ENCODE results near the gene TBCC.

Gene TBCC

GRCh38 chr6:42754759-42755158 is 8.9 kb upstream of the TBCC start:
- no peak overlapping the region for H3K27ac ChIP-seq (ENCODE audit: insufficient read depth, low read depth, low read length, poor library complexity, severe bottlenecking)
- H3K36me3 ChIP-seq (ENCODE audit: control insufficient read depth, insufficient read depth, low read length) = no peaks in the 10 kb centered on the region
- peaks cover 7% of the 10 kb centered on the region for H3K4me1 ChIP-seq (ENCODE audit: control insufficient read depth, insufficient read depth, low read length)
- H3K27me3 ChIP-seq (ENCODE audit: control insufficient read depth, insufficient read depth, low read length, poor library complexity, severe bottlenecking) = no peaks in the 10 kb centered on the region
- H3K9me3 ChIP-seq (ENCODE audit: control insufficient read depth, low read length) = no peaks in the 10 kb centered on the region
- 82 to 83% methylated on average over 5 of the region's 5 CpGs for WGBS, 2 experiments
- no peak overlapping the region for H3K4me3 ChIP-seq (ENCODE audit: insufficient read depth, low read depth, low read length)

- H3K27ac ChIP-seq (ENCODE audit: insufficient read depth, low read depth, low read length, poor library complexity, severe bottlenecking) = no peak overlapping the region
- H3K4me3 ChIP-seq (ENCODE audit: insufficient read depth, low read depth, low read length) = no peak overlapping the region
- no peaks in the 10 kb centered on the region for H3K4me1 ChIP-seq (ENCODE audit: control insufficient read depth, insufficient read depth, low read length)
- no peaks in the 10 kb centered on the region for H3K36me3 ChIP-seq (ENCODE audit: control insufficient read depth, insufficient read depth, low read length)
- H3K27me3 ChIP-seq (ENCODE audit: control insufficient read depth, insufficient read depth, low read length, poor library complexity, severe bottlenecking) = no peaks in the 10 kb centered on the region
- H3K9me3 ChIP-seq (ENCODE audit: control insufficient read depth, low read length) = no peaks in the 10 kb centered on the region
- WGBS, 2 experiments = 91 to 93% methylated on average over 3 of the region's 3 CpGs
These were observed 5.2 kb upstream of the TBCC start for GRCh38 chr6:42751055-42751454.

GRCh38 chr6:42748203-42748898 is 2.4 kb upstream of the TBCC start:
- peaks cover 10% of the 10 kb centered on the region for H3K4me1 ChIP-seq (ENCODE audit: control insufficient read depth, insufficient read depth, low read length)
- H3K27me3 ChIP-seq (ENCODE audit: control insufficient read depth, insufficient read depth, low read length, poor library complexity, severe bottlenecking) = no peaks in the 10 kb centered on the region
- no peaks in the 10 kb centered on the region for H3K36me3 ChIP-seq (ENCODE audit: control insufficient read depth, insufficient read depth, low read length)
- H3K9me3 ChIP-seq (ENCODE audit: control insufficient read depth, low read length) = no peaks in the 10 kb centered on the region
- no peak overlapping the region for H3K4me3 ChIP-seq (ENCODE audit: insufficient read depth, low read depth, low read length)
- H3K27ac ChIP-seq (ENCODE audit: insufficient read depth, low read depth, low read length, poor library complexity, severe bottlenecking) = no peak overlapping the region
- 81 to 83% methylated on average over 8 of the region's 8 CpGs for WGBS, 2 experiments

GRCh38 chr6:42746463-42747391 is 824 bp upstream of the TBCC start:
- peaks cover 10% of the 10 kb centered on the region for H3K4me1 ChIP-seq (ENCODE audit: control insufficient read depth, insufficient read depth, low read length)
- H3K36me3 ChIP-seq (ENCODE audit: control insufficient read depth, insufficient read depth, low read length) = no peaks in the 10 kb centered on the region
- no peaks in the 10 kb centered on the region for H3K9me3 ChIP-seq (ENCODE audit: control insufficient read depth, low read length)
- H3K27me3 ChIP-seq (ENCODE audit: control insufficient read depth, insufficient read depth, low read length, poor library complexity, severe bottlenecking) = no peaks in the 10 kb centered on the region
- WGBS, 2 experiments = 0 to 1% methylated on average over 53 to 55 of the region's 55 CpGs
- H3K4me3 ChIP-seq (ENCODE audit: insufficient read depth, low read depth, low read length) = peak overlapping the region; percentile 70
- H3K27ac ChIP-seq (ENCODE audit: insufficient read depth, low read depth, low read length, poor library complexity, severe bottlenecking) = peak overlapping the region; percentile 98

GRCh38 chr6:42745083-42745639 is 742 bp downstream of the TBCC start:
- Histone ChIP-seq H3K27me3 (ENCODE audit: control insufficient read depth, insufficient read depth, low read length, poor library complexity, severe bottlenecking) (no peaks in the 10 kb centered on the region), H3K36me3 (ENCODE audit: control insufficient read depth, insufficient read depth, low read length) (no peaks in the 10 kb centered on the region), H3K4me1 (ENCODE audit: control insufficient read depth, insufficient read depth, low read length) (peaks cover 10% of the 10 kb centered on the region), H3K27ac (ENCODE audit: insufficient read depth, low read depth, low read length, poor library complexity, severe bottlenecking) (no peak overlapping the region), H3K4me3 (ENCODE audit: insufficient read depth, low read depth, low read length) (peak overlapping the region; percentile 100), H3K9me3 (ENCODE audit: control insufficient read depth, low read length) (no peaks in the 10 kb centered on the region)
- 5 to 6% methylated on average over 29 of the region's 29 CpGs for WGBS, 2 experiments

GRCh38 chr6:42744351-42744893 is 1.5 kb downstream of the TBCC start:
- Histone ChIP-seq H3K36me3 (ENCODE audit: control insufficient read depth, insufficient read depth, low read length) (no peaks in the 10 kb centered on the region), H3K27me3 (ENCODE audit: control insufficient read depth, insufficient read depth, low read length, poor library complexity, severe bottlenecking) (no peaks in the 10 kb centered on the region), H3K4me3 (ENCODE audit: insufficient read depth, low read depth, low read length) (peak overlapping the region; percentile 100), H3K9me3 (ENCODE audit: control insufficient read depth, low read length) (no peaks in the 10 kb centered on the region), H3K4me1 (ENCODE audit: control insufficient read depth, insufficient read depth, low read length) (peaks cover 10% of the 10 kb centered on the region), H3K27ac (ENCODE audit: insufficient read depth, low read depth, low read length, poor library complexity, severe bottlenecking) (no peak overlapping the region)
- WGBS, 2 experiments = 82% methylated on average over 21 of the region's 21 CpGs

- H3K4me1 ChIP-seq (ENCODE audit: control insufficient read depth, insufficient read depth, low read length) = peaks cover 10% of the 10 kb centered on the region
- H3K36me3 ChIP-seq (ENCODE audit: control insufficient read depth, insufficient read depth, low read length) = no peaks in the 10 kb centered on the region
- H3K27me3 ChIP-seq (ENCODE audit: control insufficient read depth, insufficient read depth, low read length, poor library complexity, severe bottlenecking) = no peaks in the 10 kb centered on the region
- no peak overlapping the region for H3K4me3 ChIP-seq (ENCODE audit: insufficient read depth, low read depth, low read length)
- WGBS, 2 experiments = 88% methylated on average over 5 of the region's 5 CpGs
- H3K9me3 ChIP-seq (ENCODE audit: control insufficient read depth, low read length) = no peaks in the 10 kb centered on the region
- H3K27ac ChIP-seq (ENCODE audit: insufficient read depth, low read depth, low read length, poor library complexity, severe bottlenecking) = no peak overlapping the region
These were observed 3.6 kb downstream of the TBCC start for GRCh38 chr6:42742116-42742894.

- Histone ChIP-seq H3K4me3 (ENCODE audit: insufficient read depth, low read depth, low read length) (no peak overlapping the region), H3K4me1 (ENCODE audit: control insufficient read depth, insufficient read depth, low read length) (peaks cover 10% of the 10 kb centered on the region), H3K36me3 (ENCODE audit: control insufficient read depth, insufficient read depth, low read length) (no peaks in the 10 kb centered on the region), H3K27ac (ENCODE audit: insufficient read depth, low read depth, low read length, poor library complexity, severe bottlenecking) (no peak overlapping the region), H3K27me3 (ENCODE audit: control insufficient read depth, insufficient read depth, low read length, poor library complexity, severe bottlenecking) (no peaks in the 10 kb centered on the region), H3K9me3 (ENCODE audit: control insufficient read depth, low read length) (no peaks in the 10 kb centered on the region)
- WGBS, 2 experiments = 89 to 91% methylated on average over 3 of the region's 3 CpGs
These were observed 5.2 kb downstream of the TBCC start for GRCh38 chr6:42740725-42741124.

- Histone ChIP-seq H3K4me3 (ENCODE audit: insufficient read depth, low read depth, low read length) (no peak overlapping the region), H3K27ac (ENCODE audit: insufficient read depth, low read depth, low read length, poor library complexity, severe bottlenecking) (no peak overlapping the region), H3K36me3 (ENCODE audit: control insufficient read depth, insufficient read depth, low read length) (no peaks in the 10 kb centered on the region), H3K4me1 (ENCODE audit: control insufficient read depth, insufficient read depth, low read length) (no peaks in the 10 kb centered on the region), H3K27me3 (ENCODE audit: control insufficient read depth, insufficient read depth, low read length, poor library complexity, severe bottlenecking) (no peaks in the 10 kb centered on the region), H3K9me3 (ENCODE audit: control insufficient read depth, low read length) (no peaks in the 10 kb centered on the region)
- 82 to 92% methylated on average over 3 of the region's 3 CpGs for WGBS, 2 experiments
These were observed 9.9 kb downstream of the TBCC start for GRCh38 chr6:42735976-42736375.
